Natural killer cell (primary cell): ENCODE results near the gene CCR6. TPM values are rescaled to one million over a fixed set of nuclear protein-coding genes. Genes with fewer than 3 reads are reported as not detected.

Experiments
- ATAC-seq, 3 donors: fragments of 150-1000 bp in 2 of 3; fragments of 200-7000 bp in 1 of 3; cut with Tn5 transposase; 1 replicate in 1 of 3; 2 replicates in 2 of 3; pipeline ENCODE4 v1.10.0; 2021; ENCODE audit warnings: mild to moderate bottlenecking in 2 of 3, moderate library complexity in 2 of 3
- DNase-seq, 2 donors: peaks; one replicate each; pipeline versions ENCODE4 v3.0.0 to v3.0.0-alpha.2; 2013 to 2021; ENCODE audit warnings: mixed read lengths in 1 of 2
- H3K27ac ChIP-seq: one replicate; pipeline ENCODE4 v1.5.1; 2013; ENCODE audit warnings: mild to moderate bottlenecking, low read length
- H3K27me3 ChIP-seq: one replicate; pipeline ENCODE4 v1.6.1; 2013; ENCODE audit warnings: low read length; ENCODE audit not compliant: control insufficient read depth, insufficient read depth
- H3K36me3 ChIP-seq: one replicate; pipeline ENCODE4 v1.6.1; 2013; ENCODE audit warnings: low read length; ENCODE audit not compliant: control insufficient read depth, insufficient read depth
- H3K4me1 ChIP-seq: one replicate; pipeline ENCODE4 v1.6.1; 2013; ENCODE audit warnings: low read length; ENCODE audit not compliant: control insufficient read depth, insufficient read depth
- H3K4me3 ChIP-seq: one replicate; pipeline ENCODE4 v1.5.1; 2013; ENCODE audit warnings: low read length
- H3K9me3 ChIP-seq: one replicate; pipeline ENCODE4 v1.6.1; 2013; ENCODE audit warnings: low read length; ENCODE audit not compliant: control insufficient read depth, insufficient read depth
- H3K27ac Mint-ChIP-seq, 2 donors: one replicate each; pipeline ENCODE4 v1.8.0; 2022; ENCODE audit warnings: mild to moderate bottlenecking in 2 of 2, mixed read lengths in 2 of 2, moderate library complexity in 1 of 2
- H3K27me3 Mint-ChIP-seq, 2 donors: one replicate each; pipeline ENCODE4 v1.8.0; 2022; ENCODE audit warnings: low read depth in 2 of 2, mixed read lengths in 2 of 2
- H3K36me3 Mint-ChIP-seq: one replicate; pipeline ENCODE4 v1.8.0; 2022; ENCODE audit warnings: mixed read lengths
- H3K4me1 Mint-ChIP-seq, 2 donors: one replicate each; pipeline ENCODE4 v1.8.0; 2022; ENCODE audit warnings: mixed read lengths in 2 of 2
- H3K4me3 Mint-ChIP-seq: one replicate; pipeline ENCODE4 v1.8.0; 2022; ENCODE audit warnings: mild to moderate bottlenecking, moderate library complexity, mixed read lengths
- H3K9me3 Mint-ChIP-seq, 2 donors: one replicate each; pipeline ENCODE4 v1.8.0; 2022; ENCODE audit warnings: mixed read lengths in 2 of 2
- CTCF ChIP-seq: fragments of 200-600 bp; IDR thresholded peaks from one replicate; pipeline ENCODE4 v1.8.0; 2022; ENCODE audit warnings: antibody characterized with exemption
- WGBS: methylation state at CpG from one replicate; pipeline ENCODE4 v1.1.7; 2013; ENCODE audit warnings: missing lambda C conversion rate; ENCODE audit not compliant: insufficient coverage; 5-methylcytosine and 5-hydroxymethylcytosine counted together
- intact Hi-C: fragments of 100-400 bp; cut with micrococcal nuclease; formaldehyde crosslinking; loops from one replicate; pipeline ENCODE4 v1.14.2; 2022
- total RNA-seq, 4 donors: library from RNA; stranded (reverse); fragments of 120-200 nt in 1 of 4; gene quantifications; one replicate each; pipeline versions ENCODE4 v1.2.3 to v1.2.4, GENCODE V29; 2013 to 2022

The CCR6 gene
- total RNA-seq, 3 donors from 2014 or later (not counting 1 experiment from before 2014, with no cell fraction given), result 0.23 TPM; not detected in 2

DNA sequence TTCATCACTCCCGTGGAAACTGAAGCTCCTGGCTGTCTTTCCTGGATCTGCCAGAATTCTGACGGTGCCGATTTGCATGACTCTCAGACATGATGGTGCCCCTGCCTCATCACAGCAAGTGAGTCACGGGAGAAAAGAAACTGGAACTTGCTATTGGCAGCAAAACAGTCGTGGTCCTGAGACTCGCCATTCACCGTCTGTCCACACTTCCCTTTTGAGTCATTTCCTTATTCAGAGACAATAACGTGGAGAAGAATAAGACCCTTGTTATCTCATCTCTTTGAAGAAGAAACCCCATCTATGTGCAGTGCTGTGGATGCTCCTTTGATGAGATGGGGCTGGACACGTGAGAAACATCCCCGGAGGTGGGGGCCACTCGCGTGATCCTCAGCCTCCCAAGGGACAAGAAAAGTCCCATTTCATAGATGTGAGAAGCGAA lies 30.6 kb downstream of the CCR6 start:
- H3K27ac Mint-ChIP-seq, result no peak overlapping the region
- Histone ChIP-seq H3K27me3 (no peaks in the 10 kb centered on the region), H3K9me3 (no peaks in the 10 kb centered on the region), H3K4me3 (peak overlapping the region; percentile 24), H3K4me1 (peaks cover 13% of the 10 kb centered on the region), H3K27ac (peak overlapping the region; percentile 41), H3K36me3 (no peaks in the 10 kb centered on the region)
- H3K9me3 Mint-ChIP-seq, result no peaks in the 10 kb centered on the region
- H3K36me3 Mint-ChIP-seq, result no peaks in the 10 kb centered on the region
- 48% methylated on average over 13 of the region's 13 CpGs for WGBS
- H3K4me3 Mint-ChIP-seq, result no peak overlapping the region
- peak in 1 of 2 donors; percentile 30 for DNase-seq
- intact Hi-C loops, result no loop called here
- no peaks in the 10 kb centered on the region for H3K4me1 Mint-ChIP-seq
- TF ChIP-seq CTCF, result no peak
- H3K27me3 Mint-ChIP-seq, result peaks cover 0 to 14% of the 10 kb centered on the region in 2 donors
- ATAC-seq, result no peak

- TF ChIP-seq CTCF, result no peak
- 88% methylated on average over 9 of the region's 9 CpGs for WGBS
- H3K4me1 ChIP-seq, result peaks cover 13% of the 10 kb centered on the region
- no peaks in the 10 kb centered on the region for H3K9me3 ChIP-seq
- Mint-ChIP-seq H3K27ac (no peak overlapping the region), H3K4me3 (no peak overlapping the region), H3K4me1 (no peaks in the 10 kb centered on the region), H3K9me3 (no peaks in the 10 kb centered on the region), H3K36me3 (no peaks in the 10 kb centered on the region), H3K27me3 (peaks cover 0 to 14% of the 10 kb centered on the region in 2 donors)
- intact Hi-C loops, result no loop called here
- no peaks in the 10 kb centered on the region for H3K27me3 ChIP-seq
- DNase-seq (no peak), ATAC-seq (no peak)
- H3K4me3 ChIP-seq, result no peak overlapping the region
- H3K27ac ChIP-seq, result no peak overlapping the region
- H3K36me3 ChIP-seq, result no peaks in the 10 kb centered on the region
These were observed 31.4 kb downstream of the CCR6 start for GRCh38 chr6:167154291-167154690.

- ATAC-seq, result no peak
- Mint-ChIP-seq H3K9me3 (no peaks in the 10 kb centered on the region), H3K4me3 (no peak overlapping the region), H3K36me3 (no peaks in the 10 kb centered on the region), H3K27ac (no peak overlapping the region), H3K27me3 (peaks cover 0 to 18% of the 10 kb centered on the region in 2 donors), H3K4me1 (no peaks in the 10 kb centered on the region)
- DNase-seq, result no peak
- intact Hi-C loops, result no loop called here
- no peak overlapping the region for H3K4me3 ChIP-seq
- no CpG with 5 or more reads among the region's 2 CpGs for WGBS
- no peaks in the 10 kb centered on the region for H3K27me3 ChIP-seq
- no peak overlapping the region for H3K27ac ChIP-seq
- peaks cover 13% of the 10 kb centered on the region for H3K4me1 ChIP-seq
- no peak for TF ChIP-seq CTCF
- H3K36me3 ChIP-seq, result no peaks in the 10 kb centered on the region
- H3K9me3 ChIP-seq, result no peaks in the 10 kb centered on the region
These were observed 32.0 kb downstream of the CCR6 start for GRCh38 chr6:167154895-167155294.

- H3K4me3 Mint-ChIP-seq, result no peak overlapping the region
- Histone ChIP-seq H3K27me3 (no peaks in the 10 kb centered on the region), H3K4me1 (peaks cover 8% of the 10 kb centered on the region), H3K36me3 (no peaks in the 10 kb centered on the region), H3K9me3 (no peaks in the 10 kb centered on the region), H3K27ac (no peak overlapping the region), H3K4me3 (no peak overlapping the region)
- intact Hi-C loops, result no loop called here
- no peaks in the 10 kb centered on the region for H3K36me3 Mint-ChIP-seq
- no peak for TF ChIP-seq CTCF
- WGBS, result 95% methylated on average over 19 of the region's 19 CpGs
- H3K27ac Mint-ChIP-seq, result no peak overlapping the region
- no peaks in the 10 kb centered on the region for H3K9me3 Mint-ChIP-seq
- H3K4me1 Mint-ChIP-seq, result no peaks in the 10 kb centered on the region
- no peak for ATAC-seq
- peaks cover 0 to 26% of the 10 kb centered on the region in 2 donors for H3K27me3 Mint-ChIP-seq
- no peak for DNase-seq
These were observed 34.5 kb downstream of the CCR6 start for GRCh38 chr6:167157414-167157813.
